ENCODE results near the gene TULP4.

GRCh38 chr6:158410784-158411183 is 98.5 kb downstream of the TULP4 start:
- TF ChIP-seq FOXA1 (IDR thresholded peaks at IDR 0.05) (no peak), SP1 (IDR thresholded peaks at IDR 0.05) (no peak), SUZ12 (IDR thresholded peaks at IDR 0.05) (no peak), ELF4 (IDR thresholded peaks at IDR 0.05) (no peak), FOXK2 (IDR thresholded peaks at IDR 0.05) (no peak), HDGF (IDR thresholded peaks at IDR 0.05; ENCODE audit: borderline replicate concordance) (no peak), FOXM1 (IDR thresholded peaks at IDR 0.05; ENCODE audit: borderline replicate concordance) (no peak), TARDBP (IDR thresholded peaks at IDR 0.05) (no peak), ARNT (IDR thresholded peaks at IDR 0.05) (no peak), L3MBTL2 (conservative IDR thresholded peaks at IDR 0.05) (no peak), ZNF384 (IDR thresholded peaks at IDR 0.05) (no peak), BHLHE40 (IDR thresholded peaks at IDR 0.05; ENCODE audit: borderline replicate concordance) (no peak), NFRKB (IDR thresholded peaks at IDR 0.05) (no peak)
